BLaER1 (cell line): ENCODE data around the gene VPS26A.
A peak's percentile ranks its signal among the peaks of the same experiment; 100 is the strongest.
"Not testable (repeated sequence)": the region's sequence is repeated elsewhere in the genome, so short reads cannot be mapped to it uniquely, and the experiment has no call there.

ENCODE experiments used
- H3K27ac ChIP-seq: shearing (Covaris generic); formaldehyde crosslinking; 2 replicates; pipeline ENCODE4 v1.8.1; 2022
- H3K27me3 ChIP-seq: shearing (Covaris generic); formaldehyde crosslinking; 2 replicates; pipeline ENCODE4 v1.8.1; 2022
- H3K36me3 ChIP-seq: shearing (Covaris generic); formaldehyde crosslinking; 2 replicates; pipeline ENCODE4 v1.8.1; 2022
- H3K4me1 ChIP-seq: shearing (Covaris generic); formaldehyde crosslinking; 2 replicates; pipeline ENCODE4 v1.8.1; 2022
- H3K4me2 ChIP-seq: shearing (Covaris generic); formaldehyde crosslinking; 2 replicates; pipeline ENCODE4 v1.8.1; 2022
- H3K4me3 ChIP-seq: shearing (Covaris generic); formaldehyde crosslinking; 2 replicates; pipeline ENCODE4 v1.8.1; 2022
- H3K9ac ChIP-seq: shearing (Covaris generic); formaldehyde crosslinking; 2 replicates; pipeline ENCODE4 v1.8.1; 2022
- H3K9me3 ChIP-seq: shearing (Covaris generic); formaldehyde crosslinking; 2 replicates; pipeline ENCODE4 v1.8.1; 2022
- H4K20me1 ChIP-seq: shearing (Covaris generic); formaldehyde crosslinking; 2 replicates; pipeline ENCODE4 v1.8.1; 2022
- Cebpa-rat ChIP-seq: shearing (Covaris generic); IDR thresholded peaks from 2 replicates; pipeline ENCODE4 v1.8.1; 2022

Gene VPS26A

GRCh38 chr10:69172241-69172982 is 48.4 kb downstream of the VPS26A start:
- H3K4me3 ChIP-seq = no peak overlapping the region
- no peaks in the 10 kb centered on the region for H4K20me1 ChIP-seq
- no peak overlapping the region for H3K9ac ChIP-seq
- no peak for TF ChIP-seq Cebpa-rat
- H3K4me2 ChIP-seq = no peak overlapping the region
- H3K27me3 ChIP-seq = no peaks in the 10 kb centered on the region
- H3K36me3 ChIP-seq = peaks cover 56% of the 10 kb centered on the region
- H3K27ac ChIP-seq = no peak overlapping the region
- H3K9me3 ChIP-seq = no peaks in the 10 kb centered on the region
- H3K4me1 ChIP-seq = no peaks in the 10 kb centered on the region

GRCh38 chr10:69175326-69175725 is 51.3 kb downstream of the VPS26A start:
- not testable (repeated sequence) for H3K4me3 ChIP-seq, H3K9me3 ChIP-seq, H3K27ac ChIP-seq, H3K27me3 ChIP-seq, H3K9ac ChIP-seq, H3K4me1 ChIP-seq, H3K4me2 ChIP-seq, H4K20me1 ChIP-seq
- peaks cover 35% of the 10 kb centered on the region for H3K36me3 ChIP-seq

GRCh38 chr10:69176823-69177222 is 52.8 kb downstream of the VPS26A start:
- no peaks in the 10 kb centered on the region for H3K27me3 ChIP-seq
- H4K20me1 ChIP-seq = peaks cover 15% of the 10 kb centered on the region
- TF ChIP-seq Cebpa-rat = no peak
- H3K27ac ChIP-seq = no peak overlapping the region
- no peaks in the 10 kb centered on the region for H3K9me3 ChIP-seq
- H3K4me3 ChIP-seq = no peak overlapping the region
- peaks cover 19% of the 10 kb centered on the region for H3K4me1 ChIP-seq
- H3K36me3 ChIP-seq = peaks cover 20% of the 10 kb centered on the region
- no peak overlapping the region for H3K4me2 ChIP-seq
- H3K9ac ChIP-seq = no peak overlapping the region

- peak overlapping the region; percentile 98 for H3K4me2 ChIP-seq
- peaks cover 39% of the 10 kb centered on the region for H4K20me1 ChIP-seq
- H3K4me1 ChIP-seq = peaks cover 27% of the 10 kb centered on the region
- peaks cover 19% of the 10 kb centered on the region for H3K36me3 ChIP-seq
- no peaks in the 10 kb centered on the region for H3K27me3 ChIP-seq
- peak overlapping the region; percentile 96 for H3K27ac ChIP-seq
- TF ChIP-seq Cebpa-rat = peak; percentile 24; the same call in 1 of the 2 replicates
- H3K9me3 ChIP-seq = no peaks in the 10 kb centered on the region
- H3K9ac ChIP-seq = peak overlapping the region; percentile 98
- peak overlapping the region; percentile 94 for H3K4me3 ChIP-seq
Observed at GRCh38 chr10:69179089-69179742, 55.2 kb downstream of the VPS26A start.

GRCh38 chr10:69179743-69180524 is 56.0 kb downstream of the VPS26A start, which contains the start of gene SUPV3L1:
Gene SUPV3L1 (plus strand): TSS chr10:69180234. CDS start chr10:69180292, 58 bp downstream.
- TF ChIP-seq Cebpa-rat = no peak
- Histone ChIP-seq H3K4me3 (peak within 1 kb of the TSS; percentile 94), H3K27ac (peak within 1 kb of the TSS; percentile 96), H3K27me3 (no peaks in the 10 kb centered on the region), H3K36me3 (peaks cover 25% of the 10 kb centered on the region), H3K9me3 (no peaks in the 10 kb centered on the region), H3K4me2 (peak within 1 kb of the TSS; percentile 98), H3K9ac (peak within 1 kb of the TSS; percentile 98), H3K4me1 (peaks cover 27% of the 10 kb centered on the region), H4K20me1 (peaks cover 46% of the 10 kb centered on the region)

GRCh38 chr10:69180525-69181204 is 56.7 kb downstream of the VPS26A start:
- Histone ChIP-seq H3K4me1 (peaks cover 27% of the 10 kb centered on the region), H3K27me3 (no peaks in the 10 kb centered on the region), H3K4me2 (peak overlapping the region; percentile 98), H3K9ac (peak overlapping the region; percentile 98), H3K4me3 (peak overlapping the region; percentile 94), H3K36me3 (peaks cover 33% of the 10 kb centered on the region), H3K27ac (peak overlapping the region; percentile 96), H3K9me3 (no peaks in the 10 kb centered on the region), H4K20me1 (peaks cover 53% of the 10 kb centered on the region)
- no peak for TF ChIP-seq Cebpa-rat

- H3K4me2 ChIP-seq = peak overlapping the region; percentile 98
- peak overlapping the region; percentile 98 for H3K9ac ChIP-seq
- no peak overlapping the region for H3K27ac ChIP-seq
- peaks cover 61% of the 10 kb centered on the region for H4K20me1 ChIP-seq
- peaks cover 27% of the 10 kb centered on the region for H3K4me1 ChIP-seq
- H3K36me3 ChIP-seq = peaks cover 40% of the 10 kb centered on the region
- peak overlapping the region; percentile 94 for H3K4me3 ChIP-seq
- H3K27me3 ChIP-seq = no peaks in the 10 kb centered on the region
- TF ChIP-seq Cebpa-rat = no peak
- no peaks in the 10 kb centered on the region for H3K9me3 ChIP-seq
Observed at GRCh38 chr10:69181433-69181832, 57.5 kb downstream of the VPS26A start.

GRCh38 chr10:69182005-69182404 is 58.0 kb downstream of the VPS26A start:
- peaks cover 67% of the 10 kb centered on the region for H4K20me1 ChIP-seq
- peaks cover 46% of the 10 kb centered on the region for H3K36me3 ChIP-seq
- H3K4me2 ChIP-seq = no peak overlapping the region

GRCh38 chr10:69186524-69186923 is 62.5 kb downstream of the VPS26A start:
- no peak overlapping the region for H3K4me2 ChIP-seq
- peaks cover 10% of the 10 kb centered on the region for H3K4me1 ChIP-seq
- peaks cover 86% of the 10 kb centered on the region for H4K20me1 ChIP-seq
- H3K27me3 ChIP-seq = no peaks in the 10 kb centered on the region
- H3K27ac ChIP-seq = no peak overlapping the region
- H3K4me3 ChIP-seq = no peak overlapping the region
- no peak for TF ChIP-seq Cebpa-rat
- H3K9ac ChIP-seq = no peak overlapping the region
- peaks cover 89% of the 10 kb centered on the region for H3K36me3 ChIP-seq
- no peaks in the 10 kb centered on the region for H3K9me3 ChIP-seq

More at GRCh38 chr10:69182005-69182404, 58.0 kb downstream of the VPS26A start:
- Histone ChIP-seq H3K9ac (0 out of 2 replicates have a peak overlapping the region, but pooled peaks have one; percentile 20), H3K9me3 (no peaks in the 10 kb centered on the region), H3K4me1 (peaks cover 27% of the 10 kb centered on the region), H3K27me3 (no peaks in the 10 kb centered on the region), H3K27ac (no peak overlapping the region), H3K4me3 (no peak overlapping the region)
- no peak for TF ChIP-seq Cebpa-rat
